Cardiac muscle cell (in vitro differentiated cells and primary cell): Measurements from ENCODE around the gene TSNAX. TPM values are rescaled to one million over a fixed set of nuclear protein-coding genes. Genes with fewer than 3 reads are reported as not detected.
A peak's percentile ranks its signal among the peaks of the same experiment; 100 is the strongest.

Source experiments
- DNase-seq, 2 donors: peaks; one replicate each; pipeline versions ENCODE4 v3.0.0 to v3.0.0-alpha.2; 2010 to 2017; ENCODE audit warnings: low read depth in 1 of 2, low spot score in 1 of 2
- H3K27ac ChIP-seq: fragments of 200-600 bp; sonication (generic); 2 replicates; pipeline ENCODE4 v1.5.1; 2016
- H3K27me3 ChIP-seq: fragments of 200-600 bp; sonication (generic); 2 replicates; pipeline ENCODE4 v1.6.0; 2016; ENCODE audit warnings: control low read depth
- H3K36me3 ChIP-seq: fragments of 200-600 bp; sonication (generic); 2 replicates; pipeline ENCODE4 v1.5.1; 2016; ENCODE audit warnings: control low read depth
- H3K4me1 ChIP-seq: fragments of 200-600 bp; sonication (generic); 2 replicates; pipeline ENCODE4 v1.8.1; 2017; ENCODE audit warnings: low read depth, mild to moderate bottlenecking, mixed run types
- H3K4me3 ChIP-seq: fragments of 200-600 bp; sonication (generic); 2 replicates; pipeline ENCODE4 v1.5.1; 2016; ENCODE audit warnings: mild to moderate bottlenecking
- H3K9me3 ChIP-seq: fragments of 200-600 bp; sonication (generic); 2 replicates; pipeline ENCODE4 v1.5.1; 2017; ENCODE audit warnings: low read depth, mild to moderate bottlenecking, control low read depth
- polyA plus RNA-seq: library from polyadenylated mRNA; unstranded; fragments of >200 nt; fragmentation: Nextera tagmentation; extraction: Ambion mirVana; gene quantifications from 2 replicates; pipeline ENCODE4 v1.2.1, GENCODE V29; 2016
- total RNA-seq: library from RNA; depleted of rRNA; stranded (reverse); fragments of >200 nt; gene quantifications from 2 replicates; pipeline ENCODE4 v1.2.3, GENCODE V29; 2016
- TF ChIP-seq, protein P1 (sequence below): IDR thresholded peaks from 2 replicates; pipeline ENCODE4 v1.5.1; 2012; ENCODE audit warnings: low read depth, mild to moderate bottlenecking, low read length

TSNAX gene
- total and polyA plus RNA-seq, 2 experiments from 2014 or later: 18.9 to 44.5 TPM

DNA sequence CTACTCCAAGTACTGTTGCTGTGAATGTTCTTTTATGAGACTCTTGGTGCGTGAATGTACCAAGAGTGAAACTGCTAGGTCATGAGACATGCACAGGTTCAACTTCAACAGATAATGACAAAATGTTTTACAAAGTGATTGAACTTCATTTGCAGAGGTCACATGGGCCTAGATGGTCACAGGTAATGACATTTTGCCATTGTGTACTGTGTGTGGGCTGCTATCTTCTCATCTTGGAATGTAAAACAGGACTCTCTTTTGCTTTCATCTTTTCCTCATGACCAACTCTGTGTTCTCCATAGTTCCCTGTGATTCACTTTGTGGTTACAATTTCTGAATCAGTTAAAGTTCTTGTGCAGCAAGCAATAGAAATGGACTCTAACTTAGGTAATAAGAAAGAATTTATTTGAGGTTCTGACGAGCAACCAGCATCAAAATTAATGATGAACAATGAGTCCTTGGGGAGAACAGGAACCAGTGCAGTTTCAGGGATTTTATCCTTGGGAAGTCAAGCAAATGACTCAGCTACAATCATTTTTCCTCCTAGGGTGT, 16.2 kb upstream of the TSNAX start:
- TF ChIP-seq, protein P1, sequence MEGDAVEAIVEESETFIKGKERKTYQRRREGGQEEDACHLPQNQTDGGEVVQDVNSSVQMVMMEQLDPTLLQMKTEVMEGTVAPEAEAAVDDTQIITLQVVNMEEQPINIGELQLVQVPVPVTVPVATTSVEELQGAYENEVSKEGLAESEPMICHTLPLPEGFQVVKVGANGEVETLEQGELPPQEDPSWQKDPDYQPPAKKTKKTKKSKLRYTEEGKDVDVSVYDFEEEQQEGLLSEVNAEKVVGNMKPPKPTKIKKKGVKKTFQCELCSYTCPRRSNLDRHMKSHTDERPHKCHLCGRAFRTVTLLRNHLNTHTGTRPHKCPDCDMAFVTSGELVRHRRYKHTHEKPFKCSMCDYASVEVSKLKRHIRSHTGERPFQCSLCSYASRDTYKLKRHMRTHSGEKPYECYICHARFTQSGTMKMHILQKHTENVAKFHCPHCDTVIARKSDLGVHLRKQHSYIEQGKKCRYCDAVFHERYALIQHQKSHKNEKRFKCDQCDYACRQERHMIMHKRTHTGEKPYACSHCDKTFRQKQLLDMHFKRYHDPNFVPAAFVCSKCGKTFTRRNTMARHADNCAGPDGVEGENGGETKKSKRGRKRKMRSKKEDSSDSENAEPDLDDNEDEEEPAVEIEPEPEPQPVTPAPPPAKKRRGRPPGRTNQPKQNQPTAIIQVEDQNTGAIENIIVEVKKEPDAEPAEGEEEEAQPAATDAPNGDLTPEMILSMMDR: no peak
- H3K27ac ChIP-seq: no peak overlapping the region
- no peaks in the 10 kb centered on the region for H3K9me3 ChIP-seq
- peaks cover 16% of the 10 kb centered on the region for H3K4me1 ChIP-seq
- H3K36me3 ChIP-seq: no peaks in the 10 kb centered on the region
- H3K27me3 ChIP-seq: no peaks in the 10 kb centered on the region
- DNase-seq: peak in 1 of 2 donors; percentile 27
- H3K4me3 ChIP-seq: no peak overlapping the region

DNA sequence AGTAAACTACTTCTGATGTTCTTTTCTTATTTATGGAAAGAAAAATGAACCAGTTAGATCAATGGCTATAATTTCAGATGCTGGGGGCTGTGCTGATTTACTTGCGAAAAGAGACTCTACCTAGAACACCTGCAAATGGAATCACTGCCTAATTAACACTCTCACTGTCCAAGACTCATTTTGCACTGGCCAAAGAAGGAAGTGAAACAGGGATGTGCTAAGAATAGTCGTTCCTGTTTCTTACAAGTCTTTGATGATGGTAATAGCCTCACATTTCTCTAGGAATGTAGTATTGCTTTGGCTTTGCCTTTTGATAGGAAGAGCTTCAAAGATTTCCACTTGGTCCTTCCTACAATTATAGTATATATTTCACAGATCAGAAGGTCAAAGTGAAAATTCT, 12.7 kb upstream of the TSNAX start:
- TF ChIP-seq, protein P1: no peak
- DNase-seq: no peak
- no peaks in the 10 kb centered on the region for H3K36me3 ChIP-seq

DNA sequence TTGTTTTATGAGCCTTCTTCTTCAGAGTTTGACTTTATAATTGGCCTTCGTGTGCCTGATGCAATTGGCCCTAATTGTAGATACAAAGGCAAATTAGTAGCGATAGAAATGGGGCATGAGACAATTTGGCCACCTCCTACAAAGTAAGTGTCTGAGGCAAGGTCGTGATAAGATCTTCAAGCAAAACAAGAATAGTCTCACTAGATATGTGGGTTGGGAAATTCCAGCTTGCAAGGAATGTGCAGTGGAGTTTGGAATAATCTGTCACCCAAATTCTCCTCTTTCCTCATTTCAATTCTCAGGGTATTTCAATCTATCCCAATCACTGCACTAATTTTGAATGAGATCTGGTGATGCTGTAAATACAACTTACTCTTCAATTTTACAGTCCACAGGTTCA, 11.4 kb upstream of the TSNAX start:
- Histone ChIP-seq H3K27ac (no peak overlapping the region), H3K4me3 (no peak overlapping the region), H3K9me3 (no peaks in the 10 kb centered on the region), H3K36me3 (no peaks in the 10 kb centered on the region), H3K4me1 (peaks cover 6% of the 10 kb centered on the region), H3K27me3 (no peaks in the 10 kb centered on the region)
- DNase-seq: peak in 1 of 2 donors; percentile 51
- TF ChIP-seq, protein P1: no peak

More for the DNA sequence above, 12.7 kb upstream of the TSNAX start:
- Histone ChIP-seq H3K9me3 (no peaks in the 10 kb centered on the region), H3K27me3 (no peaks in the 10 kb centered on the region), H3K4me3 (no peak overlapping the region), H3K27ac (no peak overlapping the region), H3K4me1 (peaks cover 6% of the 10 kb centered on the region)

DNA sequence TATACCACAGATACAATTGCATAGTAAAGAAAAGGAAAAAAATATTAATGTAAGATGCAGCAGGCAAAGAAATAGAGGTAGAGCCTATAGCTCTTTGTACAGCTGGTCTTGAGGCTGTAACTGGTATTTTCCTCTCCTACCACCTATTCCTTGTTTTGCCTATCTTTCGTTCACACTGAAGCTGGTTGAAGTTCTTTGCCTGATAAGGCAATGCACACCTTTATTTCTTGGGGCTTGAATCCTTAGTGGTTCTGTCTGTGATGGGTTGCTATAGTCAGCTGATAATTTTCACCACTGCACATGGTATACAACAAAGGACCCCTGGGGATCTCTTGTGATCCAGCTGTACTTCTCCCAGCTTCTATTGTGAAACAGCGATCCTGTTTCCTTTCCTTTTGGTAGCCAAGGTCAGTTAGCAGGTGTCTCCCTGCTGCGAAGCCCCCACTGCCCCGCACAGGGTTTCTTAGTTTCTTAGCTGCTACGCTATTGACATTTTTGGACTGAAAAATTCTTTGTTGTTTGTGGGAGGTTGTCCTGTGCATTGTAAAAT, 9.9 kb upstream of the TSNAX start:
- TF ChIP-seq, protein P1: no peak
- no peaks in the 10 kb centered on the region for H3K27me3 ChIP-seq

DNA sequence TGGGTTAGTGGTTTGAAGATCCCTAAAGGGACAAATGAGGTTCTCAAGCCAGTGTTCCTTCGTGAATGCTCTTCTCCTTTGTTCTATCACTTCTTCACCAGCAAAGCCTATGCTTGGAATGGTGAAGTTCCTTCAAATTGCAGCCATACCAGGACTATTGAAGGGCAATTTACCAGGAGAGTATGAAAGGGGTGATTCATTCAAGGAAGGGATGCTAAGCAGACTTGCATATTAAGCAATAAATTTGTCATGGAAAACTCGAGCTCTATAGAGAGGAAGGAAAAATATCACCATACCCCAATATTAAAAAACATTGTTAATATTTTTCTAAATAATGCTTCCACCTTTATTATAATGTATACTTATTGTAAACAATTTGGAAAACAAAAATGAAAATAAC, 9.3 kb upstream of the TSNAX start:
- no peak overlapping the region for H3K4me3 ChIP-seq
- H3K27ac ChIP-seq: no peak overlapping the region
- no peaks in the 10 kb centered on the region for H3K9me3 ChIP-seq
- peaks cover 6% of the 10 kb centered on the region for H3K4me1 ChIP-seq
- DNase-seq: peak in 1 of 2 donors; percentile 51
- no peaks in the 10 kb centered on the region for H3K36me3 ChIP-seq
- H3K27me3 ChIP-seq: no peaks in the 10 kb centered on the region
- TF ChIP-seq, protein P1: no peak

More for the DNA sequence above, 9.9 kb upstream of the TSNAX start:
- no peak for DNase-seq
- peaks cover 6% of the 10 kb centered on the region for H3K4me1 ChIP-seq
- no peak overlapping the region for H3K4me3 ChIP-seq
- no peaks in the 10 kb centered on the region for H3K9me3 ChIP-seq
- H3K27ac ChIP-seq: no peak overlapping the region
- H3K36me3 ChIP-seq: no peaks in the 10 kb centered on the region
